B cell (primary cell): ENCODE data around the gene PLVAP. TPM values are rescaled to one million over a fixed set of nuclear protein-coding genes. Genes with fewer than 3 reads are reported as not detected.

Experiments used
- ATAC-seq: fragments of 200-7000 bp; cut with Tn5 transposase; one replicate; pipeline ENCODE4 v1.10.0; 2021; ENCODE audit warnings: low read depth, mild to moderate bottlenecking, moderate number of reproducible peaks, moderate library complexity
- CTCF ChIA-PET: fragments of 350-600 bp; sonication (Branson Sonifier 250); formaldehyde crosslinking; loops from one replicate; lab custom pipeline; 2021; ENCODE audit warnings: antibody characterized with exemption, inconsistent platforms; lab: Charles Lee
- POLR2A ChIA-PET: fragments of 350-600 bp; sonication (Branson Sonifier 250); formaldehyde crosslinking; loops from one replicate; lab custom pipeline; 2021; ENCODE audit warnings: antibody characterized with exemption; lab: Charles Lee
- DNase-seq: peaks from one replicate; pipeline ENCODE4 v3.0.0; 2013
- H2AFZ ChIP-seq: 2 replicates; pipeline ENCODE4 v1.6.1; 2012; ENCODE audit warnings: mild to moderate bottlenecking, low read depth, low read length; ENCODE audit not compliant: insufficient read depth, poor library complexity, severe bottlenecking
- H3K27ac ChIP-seq, 2 donors: 1 replicate in 1 of 2; 2 replicates in 1 of 2; pipeline ENCODE4 v1.5.1; 2012 to 2013; ENCODE audit warnings: low read length in 2 of 2, mild to moderate bottlenecking in 2 of 2, moderate library complexity in 1 of 2
- H3K27me3 ChIP-seq, 4 experiments: fragments of 200-600 bp in 1 of 4; sonication (generic) in 1 of 4; replicated peaks in 1 of 4; 1 replicate in 2 of 4; 2 replicates in 2 of 4; pipeline versions ENCODE4 v1.6.1 to v1.7.0; 2013 to 2016; ENCODE audit warnings: low read length in 3 of 4, mild to moderate bottlenecking in 2 of 4, mixed read lengths in 1 of 4, moderate library complexity in 1 of 4; ENCODE audit not compliant: insufficient read depth in 4 of 4, control insufficient read depth in 3 of 4; ENCODE audit errors: control extremely low read depth in 1 of 4
- H3K36me3 ChIP-seq, 2 experiments: replicated peaks in 1 of 2; 1 replicate in 1 of 2; 2 replicates in 1 of 2; pipeline versions ENCODE4 v1.6.1 to v1.7.1; 2013; ENCODE audit warnings: low read length in 1 of 2; ENCODE audit not compliant: insufficient read depth in 2 of 2, control insufficient read depth in 1 of 2; ENCODE audit errors: control extremely low read depth in 1 of 2, extremely low read depth in 1 of 2
- H3K4me1 ChIP-seq, 2 donors: fragments of 200-600 bp in 1 of 2; sonication (generic) in 1 of 2; 1 replicate in 1 of 2; 2 replicates in 1 of 2; pipeline versions ENCODE4 v1.5.1 to v1.6.1; 2013 to 2017; ENCODE audit warnings: low read length in 2 of 2; ENCODE audit not compliant: control insufficient read depth in 2 of 2, insufficient read depth in 2 of 2
- H3K4me2 ChIP-seq: replicated peaks from 2 replicates; pipeline ENCODE3; 2012; ENCODE audit warnings: mild to moderate bottlenecking, low read depth, low read length; ENCODE audit not compliant: poor library complexity, severe bottlenecking
- H3K4me3 ChIP-seq, 5 experiments: fragments of 200-600 bp in 1 of 5; sonication (generic) in 1 of 5; 1 replicate in 3 of 5; 2 replicates in 2 of 5; pipeline versions ENCODE4 v1.5.1 to v1.7.0; 2011 to 2016; ENCODE audit warnings: low read length in 4 of 5, mild to moderate bottlenecking in 4 of 5, low read depth in 2 of 5, control low read depth in 1 of 5, moderate library complexity in 1 of 5; ENCODE audit not compliant: insufficient read depth in 1 of 5; ENCODE audit errors: control extremely low read depth in 1 of 5, extremely low read depth in 1 of 5
- H3K79me2 ChIP-seq: fragments of 200-600 bp; sonication (generic); one replicate; pipeline ENCODE4 v1.6.0; 2016; ENCODE audit warnings: low read length; ENCODE audit not compliant: control insufficient read depth, insufficient read depth
- H3K9ac ChIP-seq: fragments of 200-600 bp; sonication (generic); 2 replicates; pipeline ENCODE4 v1.6.1; 2017; ENCODE audit warnings: mild to moderate bottlenecking, low read length, moderate library complexity
- H3K9me3 ChIP-seq, 3 donors: one replicate each; pipeline versions ENCODE4 v1.6.1 to v1.7.1; 2013; ENCODE audit warnings: low read length in 2 of 3; ENCODE audit not compliant: control insufficient read depth in 2 of 3, insufficient read depth in 1 of 3; ENCODE audit errors: control extremely low read depth in 1 of 3
- H4K20me1 ChIP-seq: 2 replicates; pipeline ENCODE4 v1.6.0; 2012; ENCODE audit warnings: mild to moderate bottlenecking, low read length; ENCODE audit not compliant: insufficient read depth, control insufficient read depth, poor library complexity, severe bottlenecking
- H3K27ac Mint-ChIP-seq: one replicate; pipeline ENCODE4 v1.8.0; 2021; ENCODE audit warnings: mixed read lengths
- H3K27me3 Mint-ChIP-seq: one replicate; pipeline ENCODE4 v1.8.0; 2021; ENCODE audit warnings: mixed read lengths
- H3K4me1 Mint-ChIP-seq: one replicate; pipeline ENCODE4 v1.8.0; 2021; ENCODE audit warnings: mixed read lengths
- H3K4me3 Mint-ChIP-seq: one replicate; pipeline ENCODE4 v1.8.0; 2021; ENCODE audit warnings: mixed read lengths
- H3K9me3 Mint-ChIP-seq: one replicate; pipeline ENCODE4 v1.8.0; 2022; ENCODE audit warnings: mixed read lengths; ENCODE audit not compliant: insufficient read depth
- EZH2 ChIP-seq: IDR thresholded peaks from 2 replicates; pipeline ENCODE4 v1.6.1; 2012; ENCODE audit warnings: borderline replicate concordance, low read depth, mild to moderate bottlenecking, moderate library complexity, low read length; ENCODE audit not compliant: insufficient read depth, poor library complexity, severe bottlenecking
- WGBS: methylation state at CpG from one replicate; pipeline ENCODE4 v1.1.5; 2013; ENCODE audit warnings: missing lambda C conversion rate; ENCODE audit not compliant: insufficient coverage; 5-methylcytosine and 5-hydroxymethylcytosine counted together
- intact Hi-C: fragments of 100-400 bp; cut with micrococcal nuclease; formaldehyde crosslinking; loops from one replicate; pipeline ENCODE4 v1.10.0; 2022
- polyA plus RNA-seq: library from polyadenylated mRNA; depleted of rRNA; stranded (reverse); fragments of >200 nt; gene quantifications from 2 replicates; pipeline ENCODE4 v1.2.3, GENCODE V29; 2012
- total RNA-seq, 2 donors: library from RNA; stranded (reverse); fragments of 120-200 nt in 1 of 2; gene quantifications; 1 replicate in 1 of 2; 2 replicates in 1 of 2; pipeline versions ENCODE4 v1.2.3 to v1.2.4, GENCODE V29; 2013 to 2022
- TF ChIP-seq, protein P1 (sequence below): fragments of 200-600 bp; IDR thresholded peaks from one replicate; pipeline ENCODE4 v1.8.0; 2022; ENCODE audit warnings: antibody characterized with exemption, mild to moderate bottlenecking

Gene PLVAP
- total and polyA plus RNA-seq, 2 donors (not counting 1 experiment from before 2014, with no cell fraction given): 0.06 TPM; not detected in 1

DNA sequence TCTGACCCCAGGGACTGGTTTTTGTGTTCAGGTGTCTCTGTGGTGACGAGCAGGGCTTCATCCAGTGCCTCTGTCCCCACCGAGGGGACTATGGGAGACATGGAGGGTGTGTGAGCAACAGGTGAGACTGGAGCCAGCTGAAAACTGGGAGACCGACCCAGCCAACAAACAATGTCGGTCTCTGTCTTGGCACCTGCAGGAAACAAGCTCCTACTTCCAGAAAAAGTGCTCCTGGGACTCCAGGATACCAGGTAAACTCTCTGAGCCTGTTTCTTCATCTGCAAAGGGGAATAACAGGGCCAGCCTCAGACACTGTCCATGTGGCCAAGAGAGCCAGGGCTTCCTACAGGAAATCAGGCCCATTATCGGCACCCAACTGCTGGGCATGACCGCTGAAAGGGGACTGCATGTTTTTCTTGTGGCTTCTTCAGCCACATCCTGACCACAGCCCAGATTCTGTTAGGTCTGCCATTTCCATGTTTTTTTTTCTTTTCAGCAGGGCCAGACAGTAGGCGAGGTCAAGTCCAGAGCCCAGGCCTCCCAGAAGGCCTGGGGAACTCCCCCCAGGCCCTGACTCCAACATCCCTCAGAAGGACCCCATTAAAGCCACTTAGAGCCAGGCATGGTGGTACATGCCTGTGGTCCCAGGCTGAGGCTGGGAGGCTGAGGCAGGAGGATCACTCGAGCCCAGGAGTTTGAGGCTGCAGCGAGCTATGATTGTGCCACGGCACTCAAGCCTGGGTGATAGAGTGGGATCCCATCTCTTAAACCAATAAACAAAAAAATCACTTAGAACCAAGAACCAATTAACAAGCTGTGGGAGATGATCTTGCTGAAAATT, 29.1 kb upstream of the PLVAP start:
- Histone ChIP-seq H3K9me3 (no peaks in the 10 kb centered on the region), H3K4me2 (peak overlapping the region; percentile 98), H3K36me3 (peaks cover 0 to 11% of the 10 kb centered on the region in 2 experiments), H3K27ac (peak overlapping the region; percentile 72 to 86), H2AFZ (peak overlapping the region; percentile 88), H3K4me1 (peaks cover 26 to 45% of the 10 kb centered on the region in 2 donors), H3K27me3 (no peaks in the 10 kb centered on the region), H3K4me3 (peak overlapping the region; percentile 62 to 95 (median 75)), H3K9ac (peak overlapping the region; percentile 93), H4K20me1 (peaks cover 24% of the 10 kb centered on the region), H3K79me2 (peaks cover 51% of the 10 kb centered on the region)
- no peak for TF ChIP-seq EZH2
- TF ChIP-seq, protein P1, sequence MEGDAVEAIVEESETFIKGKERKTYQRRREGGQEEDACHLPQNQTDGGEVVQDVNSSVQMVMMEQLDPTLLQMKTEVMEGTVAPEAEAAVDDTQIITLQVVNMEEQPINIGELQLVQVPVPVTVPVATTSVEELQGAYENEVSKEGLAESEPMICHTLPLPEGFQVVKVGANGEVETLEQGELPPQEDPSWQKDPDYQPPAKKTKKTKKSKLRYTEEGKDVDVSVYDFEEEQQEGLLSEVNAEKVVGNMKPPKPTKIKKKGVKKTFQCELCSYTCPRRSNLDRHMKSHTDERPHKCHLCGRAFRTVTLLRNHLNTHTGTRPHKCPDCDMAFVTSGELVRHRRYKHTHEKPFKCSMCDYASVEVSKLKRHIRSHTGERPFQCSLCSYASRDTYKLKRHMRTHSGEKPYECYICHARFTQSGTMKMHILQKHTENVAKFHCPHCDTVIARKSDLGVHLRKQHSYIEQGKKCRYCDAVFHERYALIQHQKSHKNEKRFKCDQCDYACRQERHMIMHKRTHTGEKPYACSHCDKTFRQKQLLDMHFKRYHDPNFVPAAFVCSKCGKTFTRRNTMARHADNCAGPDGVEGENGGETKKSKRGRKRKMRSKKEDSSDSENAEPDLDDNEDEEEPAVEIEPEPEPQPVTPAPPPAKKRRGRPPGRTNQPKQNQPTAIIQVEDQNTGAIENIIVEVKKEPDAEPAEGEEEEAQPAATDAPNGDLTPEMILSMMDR: no peak
- ChIA-PET POLR2A (interaction anchor here (0.6 to 1.7 kb wide), 7 partner anchors 13 to 719 kb away, joined by 3 to 10 read pairs (median 4); partner anchors contain the start of genes DDA1, MVB12A and SLC27A1), CTCF (interaction anchor here (0.9 to 2.5 kb wide), 6 partner anchors 11 to 59 kb away, joined by 3 to 10 read pairs (median 7); partner anchors contain the start of gene MVB12A)
- intact Hi-C loops: loop anchor here (10.0 kb wide), 1 partner anchor 149 kb away; the partner anchor contains the start of gene COLGALT1
- Mint-ChIP-seq H3K27ac (peak overlapping the region; percentile 86), H3K9me3 (no peaks in the 10 kb centered on the region), H3K27me3 (no peaks in the 10 kb centered on the region), H3K4me1 (peaks cover 42% of the 10 kb centered on the region), H3K4me3 (peak overlapping the region; percentile 85)
- WGBS: 2% methylated on average over 7 of the region's 10 CpGs
- DNase-seq (peak; percentile 23), ATAC-seq (peak; percentile 3)
